Muscle of leg (tissue), 11 donors: ENCODE data around the gene RAB11FIP4. TPM values are rescaled to one million over a fixed set of nuclear protein-coding genes. Genes with fewer than 3 reads are reported as not detected.

Experiments used
- DNase-seq: peaks from one replicate; pipeline ENCODE4 v3.0.0; 2013
- H3K27ac ChIP-seq: one replicate; pipeline ENCODE4 v1.5.1; 2013; ENCODE audit warnings: mild to moderate bottlenecking, low read length, control low read depth
- H3K27me3 ChIP-seq: one replicate; pipeline ENCODE4 v1.6.1; 2013; ENCODE audit warnings: low read length; ENCODE audit not compliant: control insufficient read depth, insufficient read depth
- H3K36me3 ChIP-seq: one replicate; pipeline ENCODE4 v1.6.1; 2013; ENCODE audit warnings: low read length; ENCODE audit not compliant: control insufficient read depth, insufficient read depth
- H3K4me1 ChIP-seq: one replicate; pipeline ENCODE4 v1.6.1; 2013; ENCODE audit warnings: low read length; ENCODE audit not compliant: control insufficient read depth, insufficient read depth
- H3K4me3 ChIP-seq: one replicate; pipeline ENCODE4 v1.5.1; 2013; ENCODE audit warnings: low read length, control low read depth
- H3K9me3 ChIP-seq: replicated peaks from 2 replicates; pipeline ENCODE4 v1.6.1; 2013; ENCODE audit warnings: low read depth, low read length; ENCODE audit not compliant: control insufficient read depth
- WGBS: methylation state at CpG from one replicate; pipeline ENCODE4 v1.1.5; 2013; ENCODE audit warnings: missing lambda C conversion rate; ENCODE audit not compliant: insufficient coverage; 5-methylcytosine and 5-hydroxymethylcytosine counted together
- polyA plus RNA-seq, 8 donors: library from polyadenylated mRNA; unstranded; fragments of 120-200 nt; gene quantifications; one replicate each; pipeline versions ENCODE4 v1.2.1 to v1.2.3, GENCODE V29; 2013; ENCODE audit warnings: inconsistent platforms in 1 of 8, low replicate concordance in 1 of 8; ENCODE audit not compliant: insufficient read length in 8 of 8, insufficient read depth in 1 of 8
- total RNA-seq: library from RNA; stranded (reverse); fragments of 120-200 nt; gene quantifications from one replicate; pipeline ENCODE4 v1.2.4, GENCODE V29; 2013

The RAB11FIP4 gene
- total and polyA plus RNA-seq, 9 donors: 0.28 to 1.6 (median 0.89) TPM

DNA sequence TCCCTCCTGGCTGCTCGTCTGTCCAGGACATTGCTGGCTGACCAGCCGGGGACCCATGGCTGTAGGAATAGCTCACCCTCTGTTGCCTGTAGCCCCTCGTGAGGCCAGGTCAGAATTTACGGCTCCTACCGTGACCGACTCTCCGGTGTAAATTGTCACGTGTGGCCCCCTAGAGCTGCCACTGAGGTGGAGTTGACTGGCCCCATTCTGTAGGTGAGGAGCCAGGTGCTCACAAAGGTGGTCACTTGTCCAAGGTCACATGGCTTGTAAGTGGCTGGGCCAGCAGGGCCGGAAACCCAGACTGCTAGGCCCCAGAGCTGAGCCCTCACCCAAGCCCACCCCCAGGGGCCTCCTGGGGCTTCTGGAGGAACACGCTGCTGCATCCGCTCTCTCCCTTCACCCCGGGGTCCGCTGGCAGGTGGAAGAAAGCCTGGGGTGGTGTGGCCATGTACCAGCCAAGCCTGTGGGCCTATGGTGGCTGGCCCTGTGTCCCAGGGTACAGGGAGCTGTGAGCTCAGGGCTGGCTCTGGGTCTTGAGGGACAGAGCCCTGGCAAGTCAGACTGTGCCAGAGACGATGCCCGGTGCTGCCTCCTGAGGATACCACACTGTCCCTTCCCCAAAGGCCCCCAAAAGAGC is 120.7 kb downstream of the RAB11FIP4 start:
- H3K9me3 ChIP-seq: no peaks in the 10 kb centered on the region
- H3K36me3 ChIP-seq: no peaks in the 10 kb centered on the region
- no peaks in the 10 kb centered on the region for H3K27me3 ChIP-seq
- no peaks in the 10 kb centered on the region for H3K4me1 ChIP-seq
- no peak for DNase-seq
- H3K27ac ChIP-seq: no peak overlapping the region
- H3K4me3 ChIP-seq: no peak overlapping the region
- WGBS: 82% methylated on average over 13 of the region's 15 CpGs

DNA sequence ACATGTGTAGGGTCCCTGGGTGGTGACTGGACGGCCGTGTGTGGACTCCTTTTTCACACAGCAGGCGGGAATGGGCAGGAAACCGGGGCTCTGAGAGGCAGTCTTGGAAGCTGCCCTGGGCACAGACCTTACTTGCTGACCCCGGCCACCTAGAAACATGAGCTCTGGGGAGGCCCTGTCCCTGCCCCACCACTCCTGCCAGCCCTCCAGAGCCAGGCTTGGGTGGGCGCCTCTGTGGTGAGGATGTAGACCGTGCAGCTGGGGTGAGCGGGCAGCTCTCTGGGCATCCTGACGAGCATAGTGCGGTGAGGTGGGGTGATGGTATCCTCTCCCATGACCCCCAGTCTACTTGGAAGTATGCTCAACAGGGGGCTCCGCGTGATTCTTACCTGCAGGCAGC is 121.3 kb downstream of the RAB11FIP4 start:
- Histone ChIP-seq H3K27me3 (no peaks in the 10 kb centered on the region), H3K4me1 (no peaks in the 10 kb centered on the region), H3K9me3 (no peaks in the 10 kb centered on the region), H3K4me3 (no peak overlapping the region), H3K36me3 (no peaks in the 10 kb centered on the region), H3K27ac (no peak overlapping the region)
- DNase-seq: no peak
- WGBS: 77% methylated on average over 5 of the region's 12 CpGs

DNA sequence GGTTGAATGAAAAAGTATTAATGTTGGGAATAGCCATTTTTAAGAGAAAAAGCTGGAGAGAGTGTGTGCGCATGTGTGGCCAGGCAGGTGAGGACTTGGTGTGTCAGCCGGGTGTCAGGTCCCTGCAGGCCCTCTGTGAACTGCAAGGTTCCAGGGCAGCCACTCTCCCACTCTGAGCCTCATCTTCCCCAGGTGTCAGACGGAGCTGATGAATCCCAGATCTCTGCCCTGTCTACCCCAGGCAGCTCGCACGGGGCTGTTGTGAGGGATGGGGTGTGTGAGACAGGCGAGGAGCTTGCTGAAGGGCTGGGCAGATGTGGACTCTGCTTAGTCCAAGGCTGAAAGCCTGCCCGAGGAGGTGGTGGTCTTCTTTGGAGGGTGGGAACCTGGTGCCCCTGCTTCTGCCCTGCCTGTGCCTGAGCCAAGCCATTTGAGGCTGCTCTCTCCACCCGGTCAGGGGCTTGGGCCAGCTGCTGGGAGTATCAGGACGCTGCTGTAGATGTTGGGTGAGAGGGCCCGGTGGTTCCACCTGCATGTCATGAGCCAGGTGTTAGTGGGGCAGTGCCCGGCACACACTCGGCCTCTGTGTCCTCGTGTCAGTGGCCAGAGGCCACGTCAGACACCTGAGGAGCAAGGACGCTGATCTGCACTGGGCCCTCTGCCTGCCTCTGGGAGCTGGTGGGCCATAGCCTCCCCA is 122.4 kb downstream of the RAB11FIP4 start:
- Histone ChIP-seq H3K9me3 (no peaks in the 10 kb centered on the region), H3K27me3 (no peaks in the 10 kb centered on the region), H3K4me1 (no peaks in the 10 kb centered on the region), H3K4me3 (no peak overlapping the region), H3K27ac (no peak overlapping the region), H3K36me3 (no peaks in the 10 kb centered on the region)
- no peak for DNase-seq
- 74% methylated on average over 12 of the region's 15 CpGs for WGBS

DNA sequence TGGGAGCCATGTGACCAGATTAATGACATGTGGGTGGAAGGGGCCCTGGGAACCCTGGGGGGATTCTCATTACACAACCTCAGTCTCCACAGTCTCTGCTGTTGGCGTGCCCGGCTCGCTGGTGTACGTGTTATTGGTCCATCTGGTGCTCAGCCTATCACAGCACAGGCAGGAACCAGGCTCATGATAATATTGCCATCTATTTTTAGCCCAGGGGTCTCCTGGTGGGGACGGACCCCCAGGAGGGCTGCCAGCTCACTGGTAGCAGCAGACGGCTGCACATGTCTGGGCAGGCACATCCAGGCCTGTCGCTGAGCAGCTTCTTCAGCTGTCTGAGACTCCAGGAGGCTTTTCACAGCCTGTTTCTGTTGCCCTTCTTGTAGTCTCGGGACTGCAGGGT is 123.8 kb downstream of the RAB11FIP4 start:
- no peak for DNase-seq
- no peak overlapping the region for H3K27ac ChIP-seq
- 65% methylated on average over 8 of the region's 8 CpGs for WGBS
- no peak overlapping the region for H3K4me3 ChIP-seq
- H3K36me3 ChIP-seq: no peaks in the 10 kb centered on the region
- H3K9me3 ChIP-seq: no peaks in the 10 kb centered on the region
- no peaks in the 10 kb centered on the region for H3K4me1 ChIP-seq
- no peaks in the 10 kb centered on the region for H3K27me3 ChIP-seq

DNA sequence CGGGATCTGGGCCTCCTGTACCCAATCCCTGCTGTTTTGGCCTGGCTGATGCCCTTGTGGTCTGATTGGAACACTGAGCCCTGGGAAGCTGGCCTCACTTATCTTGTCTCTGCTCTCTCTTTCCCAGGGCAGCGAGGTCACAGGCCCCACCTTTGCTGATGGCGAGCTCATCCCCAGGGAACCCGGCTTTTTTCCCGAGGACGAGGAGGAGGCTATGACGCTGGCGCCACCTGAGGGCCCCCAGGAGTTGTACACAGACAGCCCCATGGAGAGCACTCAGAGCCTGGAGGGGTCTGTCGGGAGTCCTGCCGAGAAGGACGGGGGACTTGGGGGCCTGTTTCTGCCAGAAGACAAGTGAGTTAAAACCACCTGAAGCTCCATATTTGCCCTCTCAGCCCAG is 126.0 kb downstream of the RAB11FIP4 start:
- DNase-seq: no peak
- Histone ChIP-seq H3K36me3 (no peaks in the 10 kb centered on the region), H3K4me1 (no peaks in the 10 kb centered on the region), H3K9me3 (no peaks in the 10 kb centered on the region), H3K27ac (no peak overlapping the region), H3K4me3 (no peak overlapping the region), H3K27me3 (no peaks in the 10 kb centered on the region)
- 46% methylated on average over 7 of the region's 11 CpGs for WGBS

DNA sequence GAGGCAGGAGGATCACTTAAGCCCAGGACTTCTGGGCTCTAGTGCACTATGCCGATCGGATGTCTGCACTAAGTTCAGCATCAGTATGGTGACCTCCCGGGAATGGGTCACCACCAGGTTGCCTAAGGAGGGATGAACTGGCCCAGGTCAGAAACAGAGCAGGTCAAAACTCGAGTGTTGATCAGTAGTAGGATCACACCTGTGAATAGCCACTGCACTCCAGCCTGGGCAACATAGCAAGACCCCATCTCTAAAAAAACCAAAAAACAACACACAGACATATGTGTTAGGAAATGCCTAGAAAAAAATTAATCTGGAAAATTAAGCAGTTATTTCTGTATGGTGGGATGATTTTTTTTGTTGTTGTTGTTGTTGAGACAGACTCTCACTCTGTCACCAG is 127.0 kb downstream of the RAB11FIP4 start:
- H3K36me3 ChIP-seq: no peaks in the 10 kb centered on the region
- DNase-seq: no peak
- no peak overlapping the region for H3K27ac ChIP-seq
- H3K4me3 ChIP-seq: no peak overlapping the region
- H3K4me1 ChIP-seq: no peaks in the 10 kb centered on the region
- H3K27me3 ChIP-seq: no peaks in the 10 kb centered on the region
- WGBS: 89% methylated on average over 3 of the region's 4 CpGs
- peaks cover 3% of the 10 kb centered on the region for H3K9me3 ChIP-seq

DNA sequence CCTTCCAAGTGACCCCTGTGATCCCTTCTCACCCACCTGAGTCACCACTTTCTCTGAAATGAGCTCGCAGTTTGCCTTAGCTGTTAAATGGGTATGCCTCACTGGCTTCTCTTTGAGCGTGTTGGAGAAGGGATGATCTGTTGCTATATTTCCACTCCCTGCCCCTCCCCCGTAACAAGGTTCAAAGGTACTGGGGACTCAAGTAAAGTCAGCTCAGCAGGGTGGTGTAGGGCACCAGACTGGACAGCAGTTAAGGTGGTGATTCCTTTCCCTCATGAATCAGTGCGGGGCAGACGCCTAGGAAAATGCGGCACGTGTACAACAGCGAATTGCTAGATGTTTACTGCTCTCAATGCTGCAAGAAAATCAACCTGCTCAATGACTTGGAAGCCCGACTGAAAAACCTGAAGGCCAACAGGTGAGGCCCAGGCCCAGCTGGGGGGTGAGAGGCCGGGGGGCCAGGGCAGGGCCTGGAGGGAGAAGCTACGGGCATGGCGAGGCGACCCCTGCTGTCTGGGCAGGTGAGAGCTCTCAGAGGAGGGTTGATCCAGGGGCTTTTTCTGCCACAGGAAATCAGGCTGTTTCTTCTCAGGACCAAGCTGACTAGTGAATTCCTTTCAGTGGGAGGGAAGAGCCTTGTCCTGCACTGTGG is 130.3 kb downstream of the RAB11FIP4 start:
- H3K36me3 ChIP-seq: no peaks in the 10 kb centered on the region
- H3K4me1 ChIP-seq: no peaks in the 10 kb centered on the region
- no peaks in the 10 kb centered on the region for H3K27me3 ChIP-seq
- DNase-seq: no peak
- H3K27ac ChIP-seq: no peak overlapping the region
- H3K9me3 ChIP-seq: peaks cover 14% of the 10 kb centered on the region
- WGBS: 77% methylated on average over 8 of the region's 13 CpGs
- no peak overlapping the region for H3K4me3 ChIP-seq

DNA sequence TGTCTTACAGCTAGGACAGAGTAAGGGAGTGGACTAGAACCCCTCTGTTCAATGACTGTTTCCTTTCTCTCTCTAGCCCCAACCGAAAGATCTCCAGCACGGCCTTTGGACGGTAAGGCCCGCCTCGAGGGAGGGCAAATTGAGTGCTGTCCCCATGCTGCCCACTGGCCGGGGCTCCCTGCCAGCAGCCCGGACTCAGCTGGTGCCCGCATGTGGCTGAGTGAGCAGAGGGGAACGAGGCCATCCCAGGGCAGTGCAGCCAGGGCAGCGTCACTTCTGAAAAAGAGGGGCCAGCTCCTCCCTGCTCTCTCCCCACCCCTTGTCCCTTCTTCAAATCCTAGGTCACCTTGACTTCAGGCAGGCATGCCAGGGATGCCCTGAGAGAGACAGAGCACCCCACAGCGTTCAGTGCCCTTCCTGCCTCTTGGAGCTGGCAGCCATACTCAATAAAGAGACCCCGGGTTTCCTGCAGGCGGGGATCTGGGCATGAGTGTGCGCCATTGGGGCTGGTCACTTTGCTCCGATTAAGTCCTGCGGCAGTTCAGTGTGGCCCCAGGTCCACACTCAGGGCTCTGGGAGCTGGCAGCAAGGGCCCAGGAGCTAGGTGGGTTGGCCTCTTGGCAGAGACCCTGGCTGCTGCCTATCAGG is 130.9 kb downstream of the RAB11FIP4 start:
- H3K4me1 ChIP-seq: no peaks in the 10 kb centered on the region
- no peaks in the 10 kb centered on the region for H3K27me3 ChIP-seq
- H3K9me3 ChIP-seq: peaks cover 14% of the 10 kb centered on the region
- no peaks in the 10 kb centered on the region for H3K36me3 ChIP-seq
- DNase-seq: no peak
- H3K4me3 ChIP-seq: no peak overlapping the region
- H3K27ac ChIP-seq: no peak overlapping the region
- WGBS: 86% methylated on average over 14 of the region's 16 CpGs

DNA sequence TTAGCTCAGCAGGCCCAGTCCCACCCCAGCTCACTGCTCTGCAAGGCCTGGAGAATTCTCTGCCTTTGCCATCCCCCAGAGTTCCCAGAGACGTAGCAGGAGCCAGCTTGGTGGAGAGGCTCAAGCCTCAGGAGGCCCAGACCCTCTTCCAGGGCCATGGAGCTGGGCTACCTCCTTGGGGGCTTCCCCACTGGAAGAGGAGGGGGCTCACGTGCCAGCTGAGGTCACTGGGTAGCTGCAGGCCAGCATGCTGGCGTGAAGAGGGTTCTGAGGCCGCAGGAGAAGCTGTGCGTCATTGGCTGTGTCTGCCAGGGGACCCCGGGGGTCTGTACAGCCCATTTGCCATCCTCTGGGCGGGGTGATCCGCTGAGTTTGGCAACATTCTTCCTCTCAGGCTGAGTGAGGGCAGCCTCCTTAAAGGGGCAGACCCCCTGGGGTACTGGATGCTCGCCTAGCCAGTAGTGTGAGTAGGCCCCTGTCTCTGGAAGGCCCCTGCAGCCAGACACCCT is 131.6 kb downstream of the RAB11FIP4 start:
- H3K27ac ChIP-seq: no peak overlapping the region
- DNase-seq: no peak
- H3K4me3 ChIP-seq: no peak overlapping the region
- H3K36me3 ChIP-seq: no peaks in the 10 kb centered on the region
- peaks cover 14% of the 10 kb centered on the region for H3K9me3 ChIP-seq
- H3K4me1 ChIP-seq: no peaks in the 10 kb centered on the region
- WGBS: 87% methylated on average over 8 of the region's 9 CpGs
- no peaks in the 10 kb centered on the region for H3K27me3 ChIP-seq
